Measurements from ENCODE around the gene EVC. TPM values are rescaled to one million over a fixed set of nuclear protein-coding genes. Genes with fewer than 3 reads are reported as not detected.
"Not testable (repeated sequence)": the region's sequence is repeated elsewhere in the genome, so short reads cannot be mapped to it uniquely, and the experiment has no call there.

Gene EVC
- total RNA-seq, 1 donor from 2014 or later: 30.2 TPM

- Mint-ChIP-seq H3K36me3 (ENCODE audit: insufficient read depth) (peaks cover 2% of the 10 kb centered on the region), H3K4me3 (ENCODE audit: low read depth) (no peak overlapping the region), H3K9me3 (ENCODE audit: low read depth) (no peaks in the 10 kb centered on the region), H3K27me3 (peaks cover 36% of the 10 kb centered on the region), H3K27ac (no peak overlapping the region), H3K4me1 (ENCODE audit: low read depth) (no peaks in the 10 kb centered on the region)
- no peak for TF ChIP-seq CTCF (IDR thresholded peaks at IDR 0.05; ENCODE audit: unreplicated experiment)
- no peak for DNase-seq (ENCODE audit: low spot score, unreplicated experiment)
Observed at GRCh38 chr4:5845035-5845905, 134.3 kb downstream of the EVC start.

DNA sequence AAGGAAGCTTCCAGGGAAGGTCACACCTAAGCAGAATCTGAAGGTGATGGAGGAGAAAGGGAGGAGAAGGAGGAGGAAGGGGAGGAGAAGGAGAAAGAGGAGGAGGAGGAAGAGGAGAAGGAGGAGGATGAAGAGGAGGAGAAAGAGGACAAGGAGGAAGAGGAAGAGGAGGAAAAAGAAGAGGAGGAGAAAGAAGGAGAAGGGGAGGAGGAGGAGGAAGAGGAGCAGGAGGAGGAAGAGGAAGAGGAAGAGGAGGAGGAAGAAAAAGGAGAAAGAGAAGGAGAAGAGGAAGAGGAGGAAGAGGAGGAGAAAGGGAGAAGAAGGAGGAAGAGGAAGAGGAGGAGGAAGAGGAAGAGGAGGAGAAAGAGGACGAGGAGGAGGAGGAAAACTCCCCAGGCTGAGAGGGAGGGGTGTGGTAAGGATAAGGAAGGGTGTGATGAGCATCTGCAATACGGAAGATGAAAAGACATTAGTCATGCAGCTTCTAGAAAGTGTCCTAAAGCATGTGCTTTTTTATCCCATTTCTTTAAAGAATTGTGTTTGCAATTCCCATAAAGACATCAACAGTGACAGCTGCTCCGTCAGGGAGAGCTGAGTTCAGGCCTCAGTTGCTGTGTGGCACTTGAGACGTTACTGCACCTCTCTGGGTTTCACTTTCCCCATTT is 140.8 kb downstream of the EVC start:
- Mint-ChIP-seq H3K4me3 (ENCODE audit: low read depth) (no peak overlapping the region), H3K36me3 (ENCODE audit: insufficient read depth) (peaks cover 2% of the 10 kb centered on the region), H3K9me3 (ENCODE audit: low read depth) (no peaks in the 10 kb centered on the region), H3K4me1 (ENCODE audit: low read depth) (no peaks in the 10 kb centered on the region), H3K27ac (no peak overlapping the region), H3K27me3 (peaks cover 12% of the 10 kb centered on the region)
- no peak for TF ChIP-seq CTCF (IDR thresholded peaks at IDR 0.05; ENCODE audit: unreplicated experiment)
- no peak for DNase-seq (ENCODE audit: low spot score, unreplicated experiment)

DNA sequence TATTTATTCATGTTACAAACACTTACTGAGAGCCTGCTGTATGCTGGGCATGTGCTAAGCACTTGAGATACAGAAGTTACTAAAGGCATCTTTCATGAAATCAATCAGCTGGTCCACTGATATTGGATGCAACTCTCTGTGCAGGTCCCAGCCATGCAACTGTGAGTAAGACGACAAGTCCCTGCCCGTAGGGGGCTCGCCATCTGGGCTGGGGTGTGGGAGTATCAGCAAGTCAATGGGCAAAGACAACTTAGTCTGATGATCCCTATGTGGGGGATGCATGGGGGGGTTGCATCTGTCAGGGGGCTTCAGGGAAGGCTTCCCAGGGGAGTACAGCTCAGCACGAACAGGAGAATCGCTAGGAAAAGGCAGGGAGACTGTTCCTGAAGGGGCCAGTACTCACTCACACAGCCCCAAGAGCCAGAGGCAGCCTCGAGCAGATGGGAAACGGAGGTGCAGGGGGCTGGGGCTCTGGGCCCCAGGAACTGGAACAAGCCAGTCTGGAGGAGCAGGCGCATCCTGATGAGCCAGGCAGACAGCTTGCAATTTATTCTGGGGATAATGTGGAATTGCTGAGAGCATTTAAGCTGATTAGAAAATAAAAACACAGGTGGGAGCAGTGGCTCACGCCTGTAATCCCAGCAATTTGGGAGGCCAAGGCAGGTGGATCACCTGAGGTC is 141.7 kb downstream of the EVC start:
- Mint-ChIP-seq H3K4me1 (ENCODE audit: low read depth) (no peaks in the 10 kb centered on the region), H3K27ac (no peak overlapping the region), H3K27me3 (peaks cover 9% of the 10 kb centered on the region), H3K4me3 (ENCODE audit: low read depth) (no peak overlapping the region), H3K36me3 (ENCODE audit: insufficient read depth) (peaks cover 2% of the 10 kb centered on the region), H3K9me3 (ENCODE audit: low read depth) (no peaks in the 10 kb centered on the region)
- DNase-seq (ENCODE audit: low spot score, unreplicated experiment): no peak
- TF ChIP-seq CTCF (IDR thresholded peaks at IDR 0.05; ENCODE audit: unreplicated experiment): no peak

DNA sequence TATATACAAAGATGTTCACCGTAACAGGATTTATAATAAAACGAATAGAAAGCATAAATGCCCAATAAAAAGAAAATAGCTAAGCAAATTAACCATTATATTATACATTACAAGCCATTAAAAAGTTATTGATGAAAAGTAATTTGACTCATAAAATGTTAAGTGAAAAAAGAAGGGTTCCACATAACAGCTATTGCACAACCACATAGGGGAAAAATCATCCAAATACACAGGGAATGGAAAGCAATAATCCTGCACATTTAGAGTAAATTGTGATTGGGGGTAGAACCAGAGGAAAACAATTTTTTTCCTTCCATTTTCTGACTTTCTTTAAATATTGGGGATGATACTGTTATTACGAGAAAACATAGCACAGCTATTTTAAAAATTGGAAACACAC is 143.9 kb downstream of the EVC start:
- no peak overlapping the region for H3K4me3 Mint-ChIP-seq (ENCODE audit: low read depth)
- no peak overlapping the region for H3K27ac Mint-ChIP-seq
- no peaks in the 10 kb centered on the region for H3K36me3 Mint-ChIP-seq (ENCODE audit: insufficient read depth)
- DNase-seq (ENCODE audit: low spot score, unreplicated experiment): no peak
- H3K4me1 Mint-ChIP-seq (ENCODE audit: low read depth): no peaks in the 10 kb centered on the region
- TF ChIP-seq CTCF (IDR thresholded peaks at IDR 0.05; ENCODE audit: unreplicated experiment): no peak
- peaks cover 5% of the 10 kb centered on the region for H3K27me3 Mint-ChIP-seq
- no peaks in the 10 kb centered on the region for H3K9me3 Mint-ChIP-seq (ENCODE audit: low read depth)

DNA sequence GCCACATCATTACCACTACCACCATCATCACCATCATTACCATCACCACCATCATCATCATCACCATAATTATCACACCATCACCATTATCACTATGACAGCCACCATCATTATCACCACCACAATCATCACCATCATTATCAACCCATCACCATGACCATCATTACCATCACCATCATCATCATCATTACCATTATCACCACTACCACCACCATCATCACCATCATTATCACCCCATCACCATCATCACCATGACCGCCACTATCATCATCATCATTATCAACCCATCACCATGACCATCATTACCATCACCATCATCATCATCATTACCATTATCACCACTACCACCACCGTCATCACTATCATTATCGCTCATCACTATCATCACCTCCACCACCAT is 145.4 kb downstream of the EVC start:
- not testable (repeated sequence) for H3K4me1 Mint-ChIP-seq (ENCODE audit: low read depth); H3K27me3 Mint-ChIP-seq; DNase-seq (ENCODE audit: low spot score, unreplicated experiment); H3K36me3 Mint-ChIP-seq (ENCODE audit: insufficient read depth); H3K4me3 Mint-ChIP-seq (ENCODE audit: low read depth); H3K9me3 Mint-ChIP-seq (ENCODE audit: low read depth); H3K27ac Mint-ChIP-seq
